GM21786 (cell line): Measurements from ENCODE around the gene RAB40B.

Experiments used
- ATAC-seq: cut with Tn5 transposase; IDR thresholded peaks from one replicate; pipeline ENCODE4 v1.9.1; 2021; ENCODE audit not compliant: unreplicated experiment

The RAB40B gene

DNA sequence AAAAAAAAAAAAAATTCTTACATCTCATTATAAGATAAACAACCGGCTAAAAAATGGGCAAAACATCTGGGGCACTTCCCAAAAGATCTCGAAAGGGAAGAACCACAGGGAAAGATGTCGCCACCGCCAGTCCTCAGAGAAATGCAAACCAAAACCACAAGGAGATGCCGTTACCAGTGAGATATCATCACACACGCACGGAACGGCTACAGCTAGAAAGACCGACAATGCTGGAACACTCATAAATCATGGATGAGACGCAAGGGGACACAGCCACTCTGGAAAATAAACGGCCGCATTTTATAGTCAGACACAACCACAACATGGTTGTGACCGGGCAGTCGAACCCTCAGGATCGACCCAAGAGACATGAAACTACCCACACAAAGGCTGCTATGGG, 74.8 kb downstream of the RAB40B start:
- no peak for ATAC-seq

GRCh38 chr17:82619641-82620040, 78.9 kb downstream of the RAB40B start:
- no peak for ATAC-seq

GRCh38 chr17:82619211-82619610, 79.3 kb downstream of the RAB40B start:
- no peak for ATAC-seq

DNA sequence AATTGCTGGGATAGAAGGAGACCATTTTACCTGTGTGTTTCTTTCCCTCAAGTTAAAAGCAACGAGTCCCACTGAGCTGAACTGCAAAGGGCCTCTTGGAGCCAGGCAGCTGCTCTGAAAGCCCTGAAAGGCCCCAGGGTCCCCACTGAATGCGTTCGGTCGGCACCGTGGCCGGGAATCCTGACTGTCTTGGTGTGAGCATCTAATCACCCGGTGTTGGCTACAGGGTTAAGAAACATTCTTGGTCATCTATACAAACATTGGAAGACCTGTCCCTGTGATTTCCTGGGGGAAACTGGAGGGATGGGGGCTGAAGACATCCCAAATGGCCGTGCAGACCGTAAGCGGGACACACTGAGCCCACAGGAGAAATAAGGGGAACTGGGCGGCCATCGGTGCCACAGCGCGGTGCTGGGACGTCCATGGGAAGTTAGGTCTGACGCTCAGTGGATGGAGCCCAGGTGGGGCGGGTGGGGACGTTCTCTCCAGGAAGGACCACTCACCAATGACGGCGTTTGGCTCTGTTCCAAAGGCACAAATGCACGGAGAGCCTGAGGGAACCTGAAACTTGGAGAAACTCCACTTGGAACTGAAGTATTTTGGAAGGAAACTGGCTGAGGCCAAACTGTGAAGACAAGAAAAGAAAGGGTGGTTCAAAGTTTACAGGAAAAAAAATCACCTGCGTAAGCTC, 82.3 kb downstream of the RAB40B start:
- no peak for ATAC-seq

- no peak for ATAC-seq
Observed at GRCh38 chr17:82615084-82616020, 83.1 kb downstream of the RAB40B start.

DNA sequence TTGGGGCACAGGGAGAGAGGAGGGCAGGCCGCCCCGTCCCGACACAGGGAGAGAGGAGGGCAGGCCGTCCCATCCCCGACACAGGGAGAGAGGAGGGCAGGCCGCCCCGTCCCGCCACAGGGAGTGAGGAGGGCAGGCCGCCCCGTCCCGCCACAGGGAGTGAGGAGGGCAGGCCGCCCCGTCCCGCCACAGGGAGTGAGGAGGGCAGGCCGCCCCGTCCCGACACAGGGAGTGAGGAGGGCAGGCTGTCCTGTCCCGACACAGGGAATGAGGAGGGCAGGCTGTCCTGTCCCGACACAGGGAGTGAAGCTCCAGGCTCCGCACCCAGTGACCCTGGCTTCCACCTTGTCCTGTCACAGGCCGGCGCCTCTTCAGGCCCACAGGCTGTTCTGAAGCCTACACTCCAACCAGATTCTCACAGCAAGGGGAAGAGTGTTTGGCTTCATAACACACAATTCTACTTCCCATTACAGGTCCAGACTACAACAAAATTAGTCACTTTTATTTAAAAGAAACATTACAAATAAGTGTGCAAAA, 84.3 kb downstream of the RAB40B start:
- ATAC-seq = no peak

GRCh38 chr17:82613283-82614094, 85.0 kb downstream of the RAB40B start:
- ATAC-seq = no peak

GRCh38 chr17:82611140-82612058, 87.1 kb downstream of the RAB40B start:
- no peak for ATAC-seq

GRCh38 chr17:82609655-82610054, 88.8 kb downstream of the RAB40B start:
- no peak for ATAC-seq

DNA sequence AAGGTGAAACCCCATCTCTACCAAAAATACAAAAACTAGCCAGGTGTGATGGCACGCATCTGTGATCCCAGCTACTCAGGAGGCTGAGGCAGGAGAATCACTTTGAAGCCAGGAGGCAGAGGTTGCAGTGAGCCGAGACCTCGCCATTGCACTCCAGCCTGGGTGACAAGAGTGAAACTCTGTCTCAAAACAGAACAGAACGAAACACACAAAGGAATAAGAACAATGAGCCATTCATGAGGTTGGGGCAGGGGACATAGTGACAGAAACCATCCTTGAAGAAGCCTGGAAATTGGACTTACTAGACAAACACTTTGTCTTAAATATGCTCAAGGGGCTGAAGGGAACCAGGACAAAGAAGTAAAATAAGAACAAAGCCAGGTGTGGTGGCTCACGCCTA, 89.7 kb downstream of the RAB40B start:
- ATAC-seq = no peak

DNA sequence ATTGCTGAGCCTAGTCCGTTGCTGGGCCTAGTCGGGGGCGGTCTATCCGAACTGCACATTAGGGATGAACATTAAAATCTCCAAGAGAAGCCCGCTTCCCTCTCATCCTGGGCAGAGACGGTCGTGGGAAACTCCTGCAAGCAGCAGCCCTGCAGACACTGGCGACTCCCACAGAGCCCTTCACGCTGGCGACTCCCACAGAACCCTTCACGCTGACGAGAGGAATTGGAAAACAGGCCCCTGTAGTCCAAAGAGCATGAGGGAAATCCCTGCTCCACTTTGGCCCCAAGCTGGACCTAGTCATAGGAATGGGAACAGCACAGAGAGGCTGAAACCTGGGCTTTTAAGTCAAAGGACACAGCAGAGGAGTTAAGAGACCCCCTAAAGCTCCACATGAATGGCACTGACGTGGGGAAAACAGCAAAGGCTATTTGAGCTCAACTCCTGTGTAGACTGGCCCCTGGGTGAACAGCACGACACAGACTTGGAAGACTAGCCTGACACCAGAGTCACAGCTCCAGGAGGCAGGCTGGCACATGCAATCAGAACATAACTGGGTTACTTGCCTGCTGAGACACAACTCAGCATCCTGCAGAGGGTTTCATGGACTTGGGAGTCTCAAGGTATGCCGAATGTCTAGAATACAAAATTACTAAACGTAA, 92.4 kb downstream of the RAB40B start:
- ATAC-seq = no peak
